NB4 (cell line): ENCODE results near the gene NCAM1.

Source experiments
- DNase-seq: peaks from one replicate; pipeline ENCODE4 v3.0.0; 2010; ENCODE audit warnings: low read depth
- H3K4me3 ChIP-seq: one replicate; pipeline ENCODE4 v1.5.1; 2011; ENCODE audit warnings: mild to moderate bottlenecking, low read depth, low read length, moderate library complexity
- MYC ChIP-seq: IDR thresholded peaks from 2 replicates; pipeline ENCODE4 v1.6.1; 2011; ENCODE audit warnings: low read depth, low read length
- POLR2A ChIP-seq: IDR thresholded peaks from 2 replicates; pipeline ENCODE4 v1.6.1; 2011; ENCODE audit warnings: mild to moderate bottlenecking; ENCODE audit not compliant: insufficient read length; ENCODE audit errors: extremely low read depth
- TF ChIP-seq, protein P1 (sequence below): IDR thresholded peaks from one replicate; pipeline ENCODE4 v1.5.1; 2012; ENCODE audit warnings: low read depth, low read length
- TF ChIP-seq, protein P2 (sequence below): IDR thresholded peaks from 2 replicates; pipeline ENCODE4 v1.6.1; 2011; ENCODE audit warnings: low read depth, low read length

Gene NCAM1

DNA sequence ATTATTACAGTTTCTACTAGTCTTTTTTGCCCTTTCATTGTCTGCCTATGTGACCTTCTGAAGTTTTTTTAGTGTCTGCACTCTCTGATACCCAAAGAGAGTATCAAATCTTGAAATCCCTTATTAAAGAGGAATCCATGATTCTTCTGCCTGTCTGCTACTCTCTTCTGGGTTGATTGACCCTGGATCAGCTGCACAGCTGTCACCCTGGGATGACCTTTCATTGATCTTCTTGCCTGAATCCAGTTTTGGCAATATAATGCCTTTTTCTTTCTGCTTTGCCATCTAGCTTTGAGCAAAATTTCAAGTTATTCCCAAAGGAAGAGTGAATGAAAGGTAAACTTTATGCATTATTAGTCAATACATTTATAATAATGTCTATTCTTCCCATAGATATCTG, 32.6 kb downstream of the NCAM1 start:
- DNase-seq: no peak
- TF ChIP-seq POLR2A (no peak), MYC (no peak)
- TF ChIP-seq, protein P1, sequence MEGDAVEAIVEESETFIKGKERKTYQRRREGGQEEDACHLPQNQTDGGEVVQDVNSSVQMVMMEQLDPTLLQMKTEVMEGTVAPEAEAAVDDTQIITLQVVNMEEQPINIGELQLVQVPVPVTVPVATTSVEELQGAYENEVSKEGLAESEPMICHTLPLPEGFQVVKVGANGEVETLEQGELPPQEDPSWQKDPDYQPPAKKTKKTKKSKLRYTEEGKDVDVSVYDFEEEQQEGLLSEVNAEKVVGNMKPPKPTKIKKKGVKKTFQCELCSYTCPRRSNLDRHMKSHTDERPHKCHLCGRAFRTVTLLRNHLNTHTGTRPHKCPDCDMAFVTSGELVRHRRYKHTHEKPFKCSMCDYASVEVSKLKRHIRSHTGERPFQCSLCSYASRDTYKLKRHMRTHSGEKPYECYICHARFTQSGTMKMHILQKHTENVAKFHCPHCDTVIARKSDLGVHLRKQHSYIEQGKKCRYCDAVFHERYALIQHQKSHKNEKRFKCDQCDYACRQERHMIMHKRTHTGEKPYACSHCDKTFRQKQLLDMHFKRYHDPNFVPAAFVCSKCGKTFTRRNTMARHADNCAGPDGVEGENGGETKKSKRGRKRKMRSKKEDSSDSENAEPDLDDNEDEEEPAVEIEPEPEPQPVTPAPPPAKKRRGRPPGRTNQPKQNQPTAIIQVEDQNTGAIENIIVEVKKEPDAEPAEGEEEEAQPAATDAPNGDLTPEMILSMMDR: no peak
- TF ChIP-seq, protein P2, sequence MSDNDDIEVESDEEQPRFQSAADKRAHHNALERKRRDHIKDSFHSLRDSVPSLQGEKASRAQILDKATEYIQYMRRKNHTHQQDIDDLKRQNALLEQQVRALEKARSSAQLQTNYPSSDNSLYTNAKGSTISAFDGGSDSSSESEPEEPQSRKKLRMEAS: no peak
- no peak overlapping the region for H3K4me3 ChIP-seq

DNA sequence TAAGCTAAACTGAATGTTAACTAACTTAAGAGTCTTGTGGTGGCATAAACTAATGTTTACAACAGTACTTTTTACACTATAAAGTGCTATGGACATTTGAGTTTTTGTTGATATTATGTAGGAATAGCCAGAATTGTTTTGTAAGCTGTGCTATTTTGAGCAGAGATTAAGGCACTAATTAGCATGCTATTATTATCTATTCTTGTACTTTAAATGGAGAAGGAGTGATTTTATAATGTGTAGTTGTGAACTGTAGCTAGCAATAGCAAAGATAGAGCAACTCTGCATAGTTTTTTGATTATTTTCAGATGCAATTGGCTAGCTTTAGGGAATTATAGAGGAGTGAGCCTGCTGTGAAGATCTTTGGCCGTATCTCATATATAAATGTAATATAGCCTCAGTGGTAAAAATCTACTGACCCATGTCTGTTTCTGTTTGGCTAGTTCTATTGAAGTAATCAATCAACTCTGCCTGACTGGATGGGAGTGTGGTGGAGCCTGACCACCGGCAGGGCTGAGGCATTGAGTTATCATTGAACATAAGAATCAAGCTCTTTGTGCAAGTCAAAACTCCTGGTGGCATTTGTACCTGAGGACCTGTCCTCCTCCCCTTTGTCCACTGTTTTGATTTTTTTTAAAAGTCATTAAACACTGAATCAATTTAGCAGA, 34.3 kb downstream of the NCAM1 start:
- TF ChIP-seq POLR2A (no peak), MYC (no peak)
- TF ChIP-seq, protein P1: no peak
- TF ChIP-seq, protein P2: no peak
- H3K4me3 ChIP-seq: no peak overlapping the region
- DNase-seq: no peak

DNA sequence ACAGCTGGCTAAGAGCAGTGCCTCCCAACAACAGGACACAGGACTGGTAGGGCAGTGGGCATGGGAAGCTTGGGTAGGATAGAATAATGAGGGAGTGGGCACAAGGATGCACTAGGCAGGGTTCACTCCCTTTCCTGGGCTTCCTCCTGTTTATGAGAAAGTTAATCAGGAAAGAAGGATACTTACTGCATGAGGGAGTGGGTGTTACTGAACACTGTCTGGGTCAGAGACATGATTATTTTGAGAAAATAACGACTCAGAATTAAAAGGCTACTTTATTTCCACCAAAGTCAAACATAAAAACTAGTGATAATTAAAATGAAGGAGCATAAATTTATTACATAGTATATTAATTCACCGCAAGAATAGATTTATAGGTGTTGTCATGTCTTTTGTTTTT, 35.8 kb downstream of the NCAM1 start:
- DNase-seq: no peak
- no peak overlapping the region for H3K4me3 ChIP-seq
- TF ChIP-seq, protein P2: no peak
- TF ChIP-seq POLR2A (no peak), MYC (no peak)
- TF ChIP-seq, protein P1: no peak

DNA sequence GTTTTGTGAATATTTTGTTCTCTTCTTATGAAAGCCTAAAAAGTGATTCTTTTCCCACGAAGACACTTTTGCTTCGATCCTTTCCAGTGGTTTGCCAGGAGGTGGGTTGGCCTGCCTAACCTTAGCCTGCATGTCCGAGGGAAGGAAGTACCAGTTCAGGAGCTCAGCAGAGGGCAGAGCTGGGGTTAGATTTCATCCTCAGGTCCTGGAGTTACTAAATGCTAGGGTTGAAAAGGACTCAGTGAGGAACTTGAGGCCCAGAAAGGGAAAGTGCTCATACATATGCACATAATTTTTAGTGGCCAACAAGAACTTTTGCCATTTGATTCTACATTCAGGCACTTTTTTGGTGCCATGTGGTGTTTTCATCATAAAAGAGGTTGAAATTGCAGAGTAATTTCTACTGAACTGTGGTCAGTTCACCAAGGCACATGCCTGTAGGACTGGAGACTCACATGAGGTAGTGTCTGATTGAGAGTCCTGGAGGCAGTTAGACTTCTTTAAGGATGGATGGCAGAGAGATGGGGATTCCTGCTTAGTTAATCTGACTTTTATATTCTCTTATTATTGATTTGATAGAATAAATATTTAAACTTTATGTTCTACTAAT, 36.7 kb downstream of the NCAM1 start:
- DNase-seq: no peak
- no peak for TF ChIP-seq POLR2A

DNA sequence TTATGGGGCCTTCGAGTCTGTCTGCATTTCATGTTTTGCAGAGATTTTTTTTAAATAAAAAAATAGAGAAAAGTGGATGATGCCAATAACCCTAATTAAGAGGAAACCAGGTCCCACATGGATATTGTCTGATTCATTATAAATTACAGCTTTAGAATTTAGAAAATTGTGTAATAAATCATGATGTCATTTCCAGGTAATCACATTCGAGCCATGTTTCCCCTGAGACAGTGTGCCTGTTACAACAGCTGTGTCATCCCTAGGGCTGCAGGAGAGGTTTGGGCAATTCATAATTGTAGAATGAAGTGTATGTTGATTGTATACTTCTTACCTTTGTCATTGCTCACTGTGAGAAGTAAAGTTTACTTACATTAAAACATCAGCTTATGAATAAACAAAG, 38.3 kb downstream of the NCAM1 start:
- TF ChIP-seq, protein P1: no peak
- TF ChIP-seq, protein P2: no peak
- no peak for TF ChIP-seq POLR2A
- TF ChIP-seq MYC: no peak
- no peak overlapping the region for H3K4me3 ChIP-seq
- no peak for DNase-seq

More for the DNA sequence above, 36.7 kb downstream of the NCAM1 start:
- H3K4me3 ChIP-seq: no peak overlapping the region

DNA sequence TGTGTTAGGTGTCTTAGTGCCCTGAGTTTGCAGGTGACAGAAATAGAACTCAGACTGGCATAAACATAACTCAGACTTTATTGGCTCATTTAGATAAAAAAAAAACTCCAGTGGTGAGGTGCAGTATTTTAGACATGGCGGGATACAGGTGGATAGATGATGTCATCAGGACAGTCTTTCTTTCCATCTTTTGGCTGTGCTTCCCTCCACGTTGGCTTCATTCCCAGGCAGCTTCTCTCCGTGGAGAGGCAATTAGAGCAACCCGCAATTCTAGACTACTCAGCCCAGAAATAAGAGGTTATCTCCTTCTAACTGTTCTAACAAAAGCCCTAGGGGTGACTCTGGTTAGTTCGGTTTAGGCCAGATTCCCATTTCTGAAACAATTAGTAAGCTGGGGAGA, 40.5 kb downstream of the NCAM1 start:
- DNase-seq: no peak
- no peak overlapping the region for H3K4me3 ChIP-seq
- no peak for TF ChIP-seq MYC
- TF ChIP-seq, protein P2: no peak
- TF ChIP-seq POLR2A: no peak
- TF ChIP-seq, protein P1: no peak
